K562 (cell line): ENCODE results near the gene PPP1R3E. TPM values are rescaled to one million over a fixed set of nuclear protein-coding genes. Genes with fewer than 3 reads are reported as not detected.

Experiments
- CAMTA2 ChIP-seq: fragments of 250-450 bp; sonication (Bioruptor Pico); conservative IDR thresholded peaks from 2 replicates; pipeline ENCODE4 v1.5.1; 2022
- CXXC5 ChIP-seq: fragments of 250-450 bp; sonication (Bioruptor Pico); IDR thresholded peaks from 2 replicates; pipeline ENCODE4 v1.8.0; 2022; ENCODE audit warnings: inconsistent platforms, mild to moderate bottlenecking, moderate library complexity
- FOSL1 ChIP-seq: fragments of 200-800 bp; sonication (Bioruptor generic); conservative IDR thresholded peaks from 2 replicates; pipeline ENCODE4 v1.6.1; 2016; ENCODE audit warnings: missing genetic modification characterization, missing compliant biosample characterization
- MBD2 ChIP-seq: sonication (generic); IDR thresholded peaks from 2 replicates; pipeline ENCODE4 v1.6.1; 2016; ENCODE audit warnings: low read depth, borderline replicate concordance
- MEIS2 ChIP-seq: fragments of 450-650 bp; IDR thresholded peaks from 2 replicates; pipeline ENCODE4 v1.6.1; 2014; ENCODE audit warnings: mild to moderate bottlenecking; ENCODE audit not compliant: partially characterized antibody
- MTA1 ChIP-seq: fragments of 450-650 bp; IDR thresholded peaks from 2 replicates; pipeline ENCODE4 v1.6.1; 2017; ENCODE audit warnings: borderline replicate concordance
- NEUROD1 ChIP-seq: fragments of 150-350 bp; IDR thresholded peaks from 2 replicates; pipeline ENCODE4 v1.6.1; 2014; ENCODE audit warnings: borderline replicate concordance, low read length, low read depth; ENCODE audit not compliant: partially characterized antibody
- NRF1 ChIP-seq, 2 experiments: fragments of 450-650 bp; IDR thresholded peaks in 1 of 2; conservative IDR thresholded peaks in 1 of 2; 2 replicates each; pipeline ENCODE4 v1.6.1; 2014; ENCODE audit warnings: mild to moderate bottlenecking in 2 of 2
- TAF1 ChIP-seq: IDR thresholded peaks from 2 replicates; pipeline ENCODE4 v1.6.1; 2011; ENCODE audit warnings: mild to moderate bottlenecking, low read length, moderate library complexity; ENCODE audit not compliant: insufficient read depth, control insufficient read depth, severe bottlenecking; ENCODE audit errors: extremely low read depth
- polyA plus RNA-seq, 8 experiments: library from polyadenylated mRNA; depleted of rRNA in 4 of 8; stranded (reverse) in 5 of 8; unstranded in 3 of 8; fragments of >200 nt; fragmentation: Nextera tagmentation in 2 of 8; fragmentation: Illumina TruSeq in 1 of 8; extraction: Ambion mirVana in 2 of 8; extraction: Trizol in 1 of 8; gene quantifications; 2 replicates each; pipeline versions ENCODE4 v1.2.1 to v1.2.3, GENCODE V29; 2011 to 2014; ENCODE audit warnings: inconsistent platforms in 1 of 8, missing spikeins in 1 of 8
- total RNA-seq, 7 experiments: library from RNA; depleted of rRNA in 6 of 7; stranded (reverse); fragments of >200 nt in 6 of 7; fragmentation: Illumina TruSeq in 2 of 7; extraction: Trizol in 2 of 7; gene quantifications; 2 replicates each; pipeline versions ENCODE4 v1.2.1 to v1.2.3, GENCODE V29; 2011 to 2021; ENCODE audit warnings: low replicate concordance in 1 of 7
- TF ChIP-seq, protein P1 (sequence below): sonication (generic); formaldehyde crosslinking; IDR thresholded peaks from 2 replicates; pipeline ENCODE4 v1.8.1; 2023; ENCODE audit warnings: mild to moderate bottlenecking, missing genetic modification reagents, moderate library complexity
- TF ChIP-seq, protein P2 (sequence below): fragments of 250-450 bp; sonication (Bioruptor Pico); IDR thresholded peaks from 2 replicates; pipeline ENCODE4 v1.6.1; 2021; ENCODE audit warnings: mild to moderate bottlenecking
- TF ChIP-seq, protein P3 (sequence below), 2 experiments: fragments of 450-650 bp; IDR thresholded peaks; 2 replicates each; pipeline ENCODE4 v1.6.1; 2018; ENCODE audit warnings: mild to moderate bottlenecking in 2 of 2, low read depth in 1 of 2; ENCODE audit not compliant: partially characterized antibody in 2 of 2
- TF ChIP-seq, protein P4 (sequence below): sonication (generic); formaldehyde crosslinking; IDR thresholded peaks from 2 replicates; pipeline ENCODE4 v1.8.1; 2023; ENCODE audit warnings: mild to moderate bottlenecking, missing genetic modification reagents
- TF ChIP-seq, protein P5 (sequence below), 2 experiments: fragments of 150-350 bp in 1 of 2; IDR thresholded peaks; 2 replicates each; pipeline ENCODE4 v1.6.1; 2012 to 2016; ENCODE audit warnings: low read depth in 2 of 2, low read length in 2 of 2, mild to moderate bottlenecking in 1 of 2, moderate library complexity in 1 of 2

PPP1R3E gene
- total and polyA plus RNA-seq, 9 of the 15 experiments (the other 6 are each of a cell fraction or from before 2014, with no cell fraction given), result 3.2 to 18.4 (median 7.6) TPM

DNA sequence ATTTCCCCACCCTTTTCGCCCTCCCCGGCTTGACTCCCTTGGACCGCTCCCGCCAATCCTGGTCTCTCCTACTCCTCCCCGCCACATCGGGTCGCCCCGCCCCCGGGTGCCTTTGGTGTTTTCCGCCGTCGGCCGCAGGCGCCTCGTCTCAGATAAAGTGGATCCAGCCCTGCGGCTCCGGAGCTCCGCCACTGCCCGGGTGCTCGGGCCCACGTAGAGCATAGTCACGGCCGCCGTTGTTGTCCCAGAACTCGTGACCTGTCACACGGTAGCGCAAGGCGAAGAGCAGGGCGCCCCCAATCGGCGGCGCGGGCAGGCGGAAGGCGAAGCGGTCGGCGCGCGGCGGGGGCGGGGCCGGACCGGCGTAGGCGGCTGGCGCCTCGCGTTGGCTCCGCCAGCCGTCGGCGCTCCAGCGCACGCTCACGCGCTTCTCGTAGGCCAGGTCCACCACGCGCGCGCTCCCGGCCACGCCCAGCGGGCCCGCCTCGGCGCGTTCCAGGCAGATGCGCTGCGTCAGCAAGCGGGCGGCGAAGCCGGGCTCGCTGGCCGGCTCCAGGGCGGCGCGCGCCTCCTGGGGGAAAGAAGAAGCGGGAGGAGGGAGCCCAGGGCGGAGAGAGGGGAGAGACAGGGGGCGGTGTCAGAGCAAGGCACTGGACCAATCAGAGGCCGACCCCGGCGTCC is 1.2 kb downstream of the PPP1R3E start (continued):
- TF ChIP-seq, protein P1, sequence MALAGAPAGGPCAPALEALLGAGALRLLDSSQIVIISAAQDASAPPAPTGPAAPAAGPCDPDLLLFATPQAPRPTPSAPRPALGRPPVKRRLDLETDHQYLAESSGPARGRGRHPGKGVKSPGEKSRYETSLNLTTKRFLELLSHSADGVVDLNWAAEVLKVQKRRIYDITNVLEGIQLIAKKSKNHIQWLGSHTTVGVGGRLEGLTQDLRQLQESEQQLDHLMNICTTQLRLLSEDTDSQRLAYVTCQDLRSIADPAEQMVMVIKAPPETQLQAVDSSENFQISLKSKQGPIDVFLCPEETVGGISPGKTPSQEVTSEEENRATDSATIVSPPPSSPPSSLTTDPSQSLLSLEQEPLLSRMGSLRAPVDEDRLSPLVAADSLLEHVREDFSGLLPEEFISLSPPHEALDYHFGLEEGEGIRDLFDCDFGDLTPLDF (CRISPR knock-in tag), result peak; percentile 68; the same call in 1 of the 2 replicates
- TF ChIP-seq, protein P2, sequence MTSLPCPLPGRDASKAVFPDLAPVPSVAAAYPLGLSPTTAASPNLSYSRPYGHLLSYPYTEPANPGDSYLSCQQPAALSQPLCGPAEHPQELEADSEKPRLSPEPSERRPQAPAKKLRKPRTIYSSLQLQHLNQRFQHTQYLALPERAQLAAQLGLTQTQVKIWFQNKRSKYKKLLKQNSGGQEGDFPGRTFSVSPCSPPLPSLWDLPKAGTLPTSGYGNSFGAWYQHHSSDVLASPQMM (CRISPR knock-in tag), result no peak
- TF ChIP-seq MBD2, result peak; percentile 54
- peak; percentile 93 to 95 for TF ChIP-seq NRF1 (conservative IDR thresholded peaks at IDR 0.05 in 1 of 2, IDR thresholded peaks at IDR 0.05 in 1 of 2)
- TF ChIP-seq MTA1, result peak; percentile 70
- TF ChIP-seq, protein P3, sequence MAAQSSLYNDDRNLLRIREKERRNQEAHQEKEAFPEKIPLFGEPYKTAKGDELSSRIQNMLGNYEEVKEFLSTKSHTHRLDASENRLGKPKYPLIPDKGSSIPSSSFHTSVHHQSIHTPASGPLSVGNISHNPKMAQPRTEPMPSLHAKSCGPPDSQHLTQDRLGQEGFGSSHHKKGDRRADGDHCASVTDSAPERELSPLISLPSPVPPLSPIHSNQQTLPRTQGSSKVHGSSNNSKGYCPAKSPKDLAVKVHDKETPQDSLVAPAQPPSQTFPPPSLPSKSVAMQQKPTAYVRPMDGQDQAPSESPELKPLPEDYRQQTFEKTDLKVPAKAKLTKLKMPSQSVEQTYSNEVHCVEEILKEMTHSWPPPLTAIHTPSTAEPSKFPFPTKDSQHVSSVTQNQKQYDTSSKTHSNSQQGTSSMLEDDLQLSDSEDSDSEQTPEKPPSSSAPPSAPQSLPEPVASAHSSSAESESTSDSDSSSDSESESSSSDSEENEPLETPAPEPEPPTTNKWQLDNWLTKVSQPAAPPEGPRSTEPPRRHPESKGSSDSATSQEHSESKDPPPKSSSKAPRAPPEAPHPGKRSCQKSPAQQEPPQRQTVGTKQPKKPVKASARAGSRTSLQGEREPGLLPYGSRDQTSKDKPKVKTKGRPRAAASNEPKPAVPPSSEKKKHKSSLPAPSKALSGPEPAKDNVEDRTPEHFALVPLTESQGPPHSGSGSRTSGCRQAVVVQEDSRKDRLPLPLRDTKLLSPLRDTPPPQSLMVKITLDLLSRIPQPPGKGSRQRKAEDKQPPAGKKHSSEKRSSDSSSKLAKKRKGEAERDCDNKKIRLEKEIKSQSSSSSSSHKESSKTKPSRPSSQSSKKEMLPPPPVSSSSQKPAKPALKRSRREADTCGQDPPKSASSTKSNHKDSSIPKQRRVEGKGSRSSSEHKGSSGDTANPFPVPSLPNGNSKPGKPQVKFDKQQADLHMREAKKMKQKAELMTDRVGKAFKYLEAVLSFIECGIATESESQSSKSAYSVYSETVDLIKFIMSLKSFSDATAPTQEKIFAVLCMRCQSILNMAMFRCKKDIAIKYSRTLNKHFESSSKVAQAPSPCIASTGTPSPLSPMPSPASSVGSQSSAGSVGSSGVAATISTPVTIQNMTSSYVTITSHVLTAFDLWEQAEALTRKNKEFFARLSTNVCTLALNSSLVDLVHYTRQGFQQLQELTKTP (IDR thresholded peaks at IDR 0.05; ENCODE audit: low read depth in 1 of 2, partially characterized antibody in 2 of 2), result peak in 1 of 2 experiments; percentile 40
- peak; percentile 49; the same call in 1 of the 2 replicates for TF ChIP-seq FOSL1
- no peak for TF ChIP-seq CAMTA2 (CRISPR knock-in tag)
- TF ChIP-seq, protein P4, sequence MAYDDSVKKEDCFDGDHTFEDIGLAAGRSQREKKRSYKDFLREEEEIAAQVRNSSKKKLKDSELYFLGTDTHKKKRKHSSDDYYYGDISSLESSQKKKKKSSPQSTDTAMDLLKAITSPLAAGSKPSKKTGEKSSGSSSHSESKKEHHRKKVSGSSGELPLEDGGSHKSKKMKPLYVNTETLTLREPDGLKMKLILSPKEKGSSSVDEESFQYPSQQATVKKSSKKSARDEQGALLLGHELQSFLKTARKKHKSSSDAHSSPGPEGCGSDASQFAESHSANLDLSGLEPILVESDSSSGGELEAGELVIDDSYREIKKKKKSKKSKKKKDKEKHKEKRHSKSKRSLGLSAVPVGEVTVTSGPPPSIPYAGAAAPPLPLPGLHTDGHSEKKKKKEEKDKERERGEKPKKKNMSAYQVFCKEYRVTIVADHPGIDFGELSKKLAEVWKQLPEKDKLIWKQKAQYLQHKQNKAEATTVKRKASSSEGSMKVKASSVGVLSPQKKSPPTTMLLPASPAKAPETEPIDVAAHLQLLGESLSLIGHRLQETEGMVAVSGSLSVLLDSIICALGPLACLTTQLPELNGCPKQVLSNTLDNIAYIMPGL, result peak; percentile 82
- TF ChIP-seq, protein P5, sequence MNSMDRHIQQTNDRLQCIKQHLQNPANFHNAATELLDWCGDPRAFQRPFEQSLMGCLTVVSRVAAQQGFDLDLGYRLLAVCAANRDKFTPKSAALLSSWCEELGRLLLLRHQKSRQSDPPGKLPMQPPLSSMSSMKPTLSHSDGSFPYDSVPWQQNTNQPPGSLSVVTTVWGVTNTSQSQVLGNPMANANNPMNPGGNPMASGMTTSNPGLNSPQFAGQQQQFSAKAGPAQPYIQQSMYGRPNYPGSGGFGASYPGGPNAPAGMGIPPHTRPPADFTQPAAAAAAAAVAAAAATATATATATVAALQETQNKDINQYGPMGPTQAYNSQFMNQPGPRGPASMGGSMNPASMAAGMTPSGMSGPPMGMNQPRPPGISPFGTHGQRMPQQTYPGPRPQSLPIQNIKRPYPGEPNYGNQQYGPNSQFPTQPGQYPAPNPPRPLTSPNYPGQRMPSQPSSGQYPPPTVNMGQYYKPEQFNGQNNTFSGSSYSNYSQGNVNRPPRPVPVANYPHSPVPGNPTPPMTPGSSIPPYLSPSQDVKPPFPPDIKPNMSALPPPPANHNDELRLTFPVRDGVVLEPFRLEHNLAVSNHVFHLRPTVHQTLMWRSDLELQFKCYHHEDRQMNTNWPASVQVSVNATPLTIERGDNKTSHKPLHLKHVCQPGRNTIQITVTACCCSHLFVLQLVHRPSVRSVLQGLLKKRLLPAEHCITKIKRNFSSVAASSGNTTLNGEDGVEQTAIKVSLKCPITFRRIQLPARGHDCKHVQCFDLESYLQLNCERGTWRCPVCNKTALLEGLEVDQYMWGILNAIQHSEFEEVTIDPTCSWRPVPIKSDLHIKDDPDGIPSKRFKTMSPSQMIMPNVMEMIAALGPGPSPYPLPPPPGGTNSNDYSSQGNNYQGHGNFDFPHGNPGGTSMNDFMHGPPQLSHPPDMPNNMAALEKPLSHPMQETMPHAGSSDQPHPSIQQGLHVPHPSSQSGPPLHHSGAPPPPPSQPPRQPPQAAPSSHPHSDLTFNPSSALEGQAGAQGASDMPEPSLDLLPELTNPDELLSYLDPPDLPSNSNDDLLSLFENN (IDR thresholded peaks at IDR 0.05; ENCODE audit: low read depth in 2 of 2, low read length in 2 of 2), result peak in 1 of 2 experiments; percentile 60; a peak in 2 of 4 replicates
- peak; percentile 88 for TF ChIP-seq MEIS2
- TF ChIP-seq TAF1, result peak; percentile 58
- TF ChIP-seq CXXC5, result peak; percentile 99
- TF ChIP-seq NEUROD1, result peak; percentile 70
